Osteocyte (in vitro differentiated cells): ENCODE data around the gene NGB. TPM values are rescaled to one million over a fixed set of nuclear protein-coding genes. Genes with fewer than 3 reads are reported as not detected.

ENCODE experiments used
- DNase-seq: peaks from one replicate; pipeline ENCODE4 v3.0.0; 2021; ENCODE audit warnings: mixed read lengths; ENCODE audit not compliant: unreplicated experiment; ENCODE audit errors: extremely low spot score
- H3K27ac Mint-ChIP-seq: one replicate; pipeline ENCODE4 v1.8.0; 2021; ENCODE audit warnings: mild to moderate bottlenecking, mixed read lengths; ENCODE audit not compliant: unreplicated experiment
- H3K27me3 Mint-ChIP-seq: one replicate; pipeline ENCODE4 v1.8.0; 2021; ENCODE audit warnings: mixed read lengths; ENCODE audit not compliant: unreplicated experiment
- H3K36me3 Mint-ChIP-seq: one replicate; pipeline ENCODE4 v1.8.0; 2021; ENCODE audit warnings: mixed read lengths; ENCODE audit not compliant: unreplicated experiment
- H3K4me1 Mint-ChIP-seq: one replicate; pipeline ENCODE4 v1.8.0; 2021; ENCODE audit warnings: mixed read lengths; ENCODE audit not compliant: unreplicated experiment
- H3K4me3 Mint-ChIP-seq: one replicate; pipeline ENCODE4 v1.8.0; 2021; ENCODE audit warnings: mild to moderate bottlenecking, moderate library complexity, mixed read lengths; ENCODE audit not compliant: unreplicated experiment
- H3K9me3 Mint-ChIP-seq: one replicate; pipeline ENCODE4 v1.8.0; 2021; ENCODE audit warnings: mixed read lengths; ENCODE audit not compliant: unreplicated experiment
- total RNA-seq: library from RNA; stranded (reverse); gene quantifications from 2 replicates; pipeline ENCODE4 v1.2.1, GENCODE V29; 2021
- TF ChIP-seq, protein P1 (sequence below): fragments of 200-600 bp; sonication (generic); IDR thresholded peaks from 2 replicates; pipeline ENCODE4 v1.5.0; 2021; ENCODE audit warnings: antibody characterized with exemption, mild to moderate bottlenecking, moderate library complexity

The NGB gene
- total RNA-seq, 1 donor from 2014 or later: not detected

DNA sequence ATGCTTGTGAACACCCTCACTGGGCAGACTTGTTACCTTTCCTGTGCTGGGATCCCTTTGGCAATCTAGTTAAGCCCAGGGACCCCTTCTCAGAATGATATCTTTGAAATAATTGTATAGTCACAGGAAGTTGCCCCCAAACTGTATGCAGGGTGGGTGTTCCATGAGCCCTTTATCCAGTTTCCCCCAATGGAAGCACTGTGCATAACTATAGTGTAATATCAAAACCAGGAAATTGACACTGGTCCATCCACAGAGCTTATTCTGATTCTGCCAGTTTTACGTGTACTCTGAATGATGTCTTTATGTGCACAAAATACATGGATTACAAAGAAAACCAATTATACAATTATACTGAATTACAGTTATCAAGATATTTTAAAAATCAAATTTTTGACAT is 24.2 kb downstream of the NGB start:
- Mint-ChIP-seq H3K27me3 (peaks cover 4% of the 10 kb centered on the region), H3K4me3 (no peak overlapping the region), H3K4me1 (no peaks in the 10 kb centered on the region), H3K27ac (no peak overlapping the region), H3K9me3 (no peaks in the 10 kb centered on the region), H3K36me3 (no peaks in the 10 kb centered on the region)
- TF ChIP-seq, protein P1, sequence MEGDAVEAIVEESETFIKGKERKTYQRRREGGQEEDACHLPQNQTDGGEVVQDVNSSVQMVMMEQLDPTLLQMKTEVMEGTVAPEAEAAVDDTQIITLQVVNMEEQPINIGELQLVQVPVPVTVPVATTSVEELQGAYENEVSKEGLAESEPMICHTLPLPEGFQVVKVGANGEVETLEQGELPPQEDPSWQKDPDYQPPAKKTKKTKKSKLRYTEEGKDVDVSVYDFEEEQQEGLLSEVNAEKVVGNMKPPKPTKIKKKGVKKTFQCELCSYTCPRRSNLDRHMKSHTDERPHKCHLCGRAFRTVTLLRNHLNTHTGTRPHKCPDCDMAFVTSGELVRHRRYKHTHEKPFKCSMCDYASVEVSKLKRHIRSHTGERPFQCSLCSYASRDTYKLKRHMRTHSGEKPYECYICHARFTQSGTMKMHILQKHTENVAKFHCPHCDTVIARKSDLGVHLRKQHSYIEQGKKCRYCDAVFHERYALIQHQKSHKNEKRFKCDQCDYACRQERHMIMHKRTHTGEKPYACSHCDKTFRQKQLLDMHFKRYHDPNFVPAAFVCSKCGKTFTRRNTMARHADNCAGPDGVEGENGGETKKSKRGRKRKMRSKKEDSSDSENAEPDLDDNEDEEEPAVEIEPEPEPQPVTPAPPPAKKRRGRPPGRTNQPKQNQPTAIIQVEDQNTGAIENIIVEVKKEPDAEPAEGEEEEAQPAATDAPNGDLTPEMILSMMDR: no peak
- DNase-seq: no peak

DNA sequence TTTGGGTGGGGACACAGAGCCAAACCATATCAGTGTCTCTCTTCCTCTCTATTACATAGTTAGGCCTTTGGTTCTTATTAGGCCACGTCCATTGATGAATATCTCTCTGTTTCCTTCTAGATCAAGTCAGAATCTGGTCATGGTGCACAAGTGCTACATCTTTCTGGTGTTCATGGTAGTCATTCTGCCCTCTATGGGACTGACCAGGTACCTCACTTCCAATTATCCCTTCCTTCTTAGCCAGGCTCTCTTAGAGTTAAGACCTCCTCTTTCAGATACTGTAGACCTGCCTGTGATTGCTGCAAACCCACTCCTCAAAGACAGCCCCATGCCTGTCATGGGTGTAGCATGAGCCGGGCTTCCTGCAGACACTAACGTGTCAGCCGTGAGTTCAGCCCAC is 25.2 kb downstream of the NGB start:
- H3K9me3 Mint-ChIP-seq: no peaks in the 10 kb centered on the region
- no peak overlapping the region for H3K4me3 Mint-ChIP-seq
- TF ChIP-seq, protein P1: no peak
- no peaks in the 10 kb centered on the region for H3K4me1 Mint-ChIP-seq
- H3K27ac Mint-ChIP-seq: no peak overlapping the region
- no peak for DNase-seq
- peaks cover 4% of the 10 kb centered on the region for H3K27me3 Mint-ChIP-seq
- H3K36me3 Mint-ChIP-seq: no peaks in the 10 kb centered on the region

DNA sequence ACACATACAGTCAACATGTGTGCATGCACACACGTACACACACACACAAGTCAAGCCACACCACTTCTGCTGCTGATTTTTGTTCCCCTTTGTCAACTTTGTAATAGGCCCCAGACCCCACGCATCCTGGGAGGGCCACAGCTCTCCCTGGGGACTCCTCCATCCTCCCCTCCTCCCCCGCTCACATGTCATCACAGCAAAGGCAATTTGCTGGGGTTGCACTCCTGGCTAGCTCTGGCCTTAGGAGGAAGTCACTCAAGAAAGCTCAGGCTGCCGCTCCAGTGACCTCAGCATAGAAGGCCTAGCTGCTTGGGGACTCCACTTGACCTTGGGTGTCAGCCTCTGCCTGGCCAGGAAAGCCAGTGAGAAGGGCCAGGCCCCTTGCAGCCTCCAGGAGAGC is 27.2 kb downstream of the NGB start:
- Mint-ChIP-seq H3K9me3 (no peaks in the 10 kb centered on the region), H3K36me3 (no peaks in the 10 kb centered on the region), H3K27ac (no peak overlapping the region), H3K4me1 (no peaks in the 10 kb centered on the region), H3K4me3 (no peak overlapping the region), H3K27me3 (peaks cover 4% of the 10 kb centered on the region)
- TF ChIP-seq, protein P1: no peak
- no peak for DNase-seq

DNA sequence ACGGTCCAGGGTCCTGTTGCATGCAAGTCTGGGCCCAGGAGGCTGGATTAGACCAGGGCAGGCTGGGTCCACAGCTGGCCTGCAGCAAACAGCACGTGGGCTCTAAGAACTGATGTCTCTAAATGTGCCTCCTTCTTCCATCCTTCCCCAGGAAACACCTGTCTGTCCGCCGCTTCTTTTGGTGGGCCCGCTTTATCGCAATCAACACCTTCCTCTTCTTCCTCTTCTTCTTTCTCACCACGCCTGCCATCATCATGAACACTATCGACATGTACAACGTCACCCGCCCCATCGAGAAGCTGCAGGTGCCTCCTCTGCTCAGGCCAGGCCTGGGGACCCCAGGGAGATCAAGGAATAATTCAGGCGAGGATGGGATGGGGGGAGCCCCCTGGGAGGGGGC is 28.3 kb downstream of the NGB start:
- Mint-ChIP-seq H3K9me3 (no peaks in the 10 kb centered on the region), H3K36me3 (no peaks in the 10 kb centered on the region), H3K27ac (no peak overlapping the region), H3K27me3 (peaks cover 4% of the 10 kb centered on the region), H3K4me1 (no peaks in the 10 kb centered on the region), H3K4me3 (no peak overlapping the region)
- TF ChIP-seq, protein P1: no peak
- DNase-seq: no peak

DNA sequence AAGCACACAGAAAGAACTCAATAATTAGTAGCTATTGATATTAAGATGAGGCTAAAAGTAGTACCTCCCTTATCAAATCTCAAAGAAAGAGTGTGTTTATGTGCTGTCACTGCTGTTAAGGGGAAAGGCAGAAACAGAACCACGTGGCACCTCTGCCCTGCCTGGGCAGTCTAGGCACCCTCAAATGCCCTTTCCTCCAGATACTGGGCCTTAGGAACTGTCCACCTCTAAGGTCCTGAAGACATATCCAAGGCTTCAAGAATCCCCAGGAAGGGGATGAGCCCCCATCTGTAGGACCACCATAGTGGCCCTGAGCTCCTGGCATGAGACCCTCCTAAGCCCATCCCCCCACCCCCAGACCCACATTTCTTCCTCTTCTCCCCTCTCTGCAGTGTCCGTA is 29.1 kb downstream of the NGB start:
- no peaks in the 10 kb centered on the region for H3K36me3 Mint-ChIP-seq
- H3K9me3 Mint-ChIP-seq: no peaks in the 10 kb centered on the region
- H3K4me1 Mint-ChIP-seq: no peaks in the 10 kb centered on the region
- DNase-seq: no peak
- H3K27me3 Mint-ChIP-seq: peaks cover 4% of the 10 kb centered on the region
- no peak overlapping the region for H3K4me3 Mint-ChIP-seq
- no peak overlapping the region for H3K27ac Mint-ChIP-seq
- TF ChIP-seq, protein P1: no peak
